Naive thymus-derived CD4-positive, alpha-beta T cell (primary cell): ENCODE data around the gene SLC44A4. TPM values are rescaled to one million over a fixed set of nuclear protein-coding genes. Genes with fewer than 3 reads are reported as not detected.
"Not testable (repeated sequence)": the region's sequence is repeated elsewhere in the genome, so short reads cannot be mapped to it uniquely, and the experiment has no call there.

Experiments used
- ATAC-seq: fragments of 150-1000 bp; cut with Tn5 transposase; 2 replicates; pipeline ENCODE4 v1.10.0; 2021; ENCODE audit warnings: mild to moderate bottlenecking, moderate library complexity
- CTCF ChIA-PET: fragments of 350-600 bp; sonication (Branson Sonifier 250); formaldehyde crosslinking; loops from one replicate; lab custom pipeline; 2021; ENCODE audit warnings: antibody characterized with exemption; lab: Charles Lee
- POLR2A ChIA-PET: fragments of 350-600 bp; sonication (Branson Sonifier 250); formaldehyde crosslinking; loops from one replicate; lab custom pipeline; 2021; ENCODE audit warnings: antibody characterized with exemption, inconsistent platforms; lab: Charles Lee
- DNase-seq, 9 donors: peaks; one replicate each; pipeline versions ENCODE4 v3.0.0 to v3.0.0-alpha.2; 2020 to 2022; ENCODE audit warnings: mixed read lengths in 1 of 9
- H3K27ac ChIP-seq: one replicate; pipeline ENCODE4 v1.7.0; 2013; ENCODE audit warnings: mild to moderate bottlenecking, low read depth, low read length, moderate library complexity
- H3K27me3 ChIP-seq, 2 donors: one replicate each; pipeline ENCODE4 v1.7.0; 2013; ENCODE audit warnings: low read length in 2 of 2, mild to moderate bottlenecking in 2 of 2, moderate library complexity in 2 of 2; ENCODE audit not compliant: control insufficient read depth in 2 of 2, insufficient read depth in 2 of 2
- H3K36me3 ChIP-seq, 3 experiments: 1 replicate in 2 of 3; 2 replicates in 1 of 3; pipeline ENCODE4 v1.7.0; 2013; ENCODE audit warnings: low read length in 3 of 3, mild to moderate bottlenecking in 3 of 3, moderate library complexity in 1 of 3; ENCODE audit not compliant: insufficient read depth in 3 of 3, control insufficient read depth in 2 of 3
- H3K4me1 ChIP-seq, 2 donors: one replicate each; pipeline ENCODE4 v1.7.0; 2013; ENCODE audit warnings: low read length in 2 of 2, mild to moderate bottlenecking in 2 of 2, moderate library complexity in 1 of 2; ENCODE audit not compliant: control insufficient read depth in 2 of 2, insufficient read depth in 2 of 2
- H3K4me3 ChIP-seq: 2 replicates; pipeline ENCODE4 v1.7.0; 2013; ENCODE audit warnings: mild to moderate bottlenecking, low read length
- H3K9me3 ChIP-seq, 3 experiments: 1 replicate in 2 of 3; 2 replicates in 1 of 3; pipeline ENCODE4 v1.7.0; 2013; ENCODE audit warnings: low read length in 3 of 3; ENCODE audit not compliant: control insufficient read depth in 2 of 3
- H3K27ac Mint-ChIP-seq, 9 donors: one replicate each; pipeline ENCODE4 v1.8.0; 2020 to 2022; ENCODE audit warnings: mixed read lengths in 9 of 9, mild to moderate bottlenecking in 8 of 9, moderate library complexity in 5 of 9, inconsistent platforms in 2 of 9
- H3K27me3 Mint-ChIP-seq, 5 donors: one replicate each; pipeline ENCODE4 v1.8.0; 2021 to 2022; ENCODE audit warnings: mixed read lengths in 5 of 5, mild to moderate bottlenecking in 1 of 5
- H3K36me3 Mint-ChIP-seq, 5 donors: one replicate each; pipeline ENCODE4 v1.8.0; 2020 to 2022; ENCODE audit warnings: mixed read lengths in 5 of 5, mild to moderate bottlenecking in 3 of 5, inconsistent platforms in 1 of 5
- H3K4me1 Mint-ChIP-seq, 7 donors: one replicate each; pipeline ENCODE4 v1.8.0; 2020 to 2022; ENCODE audit warnings: mixed read lengths in 7 of 7, mild to moderate bottlenecking in 3 of 7, inconsistent platforms in 1 of 7
- H3K4me3 Mint-ChIP-seq, 10 donors: one replicate each; pipeline ENCODE4 v1.8.0; 2020 to 2022; ENCODE audit warnings: mild to moderate bottlenecking in 10 of 10, mixed read lengths in 10 of 10, moderate library complexity in 6 of 10, inconsistent platforms in 2 of 10
- H3K9me3 Mint-ChIP-seq, 11 donors: one replicate each; pipeline ENCODE4 v1.8.0; 2020 to 2022; ENCODE audit warnings: mixed read lengths in 11 of 11, mild to moderate bottlenecking in 4 of 11, inconsistent platforms in 1 of 11, moderate library complexity in 1 of 11
- intact Hi-C, 2 donors: fragments of 100-400 bp; cut with micrococcal nuclease; formaldehyde crosslinking; loops; one replicate each; pipeline ENCODE4 v1.15.1; 2023
- polyA plus RNA-seq, 2 donors: library from polyadenylated mRNA; unstranded; fragments of 300-500 nt; fragmentation: Illumina TruSeq; gene quantifications; one replicate each; pipeline ENCODE4 v1.2.3, GENCODE V29; 2021
- total RNA-seq, 6 experiments: library from RNA in 5 of 6; stranded (reverse) in 5 of 6; gene quantifications; 1 replicate in 5 of 6; 2 replicates in 1 of 6; pipeline ENCODE4 v1.2.3 and lab custom pipeline; 2021 to 2026

SLC44A4 gene
- total and polyA plus RNA-seq, 7 experiments from 2014 or later = not detected

DNA sequence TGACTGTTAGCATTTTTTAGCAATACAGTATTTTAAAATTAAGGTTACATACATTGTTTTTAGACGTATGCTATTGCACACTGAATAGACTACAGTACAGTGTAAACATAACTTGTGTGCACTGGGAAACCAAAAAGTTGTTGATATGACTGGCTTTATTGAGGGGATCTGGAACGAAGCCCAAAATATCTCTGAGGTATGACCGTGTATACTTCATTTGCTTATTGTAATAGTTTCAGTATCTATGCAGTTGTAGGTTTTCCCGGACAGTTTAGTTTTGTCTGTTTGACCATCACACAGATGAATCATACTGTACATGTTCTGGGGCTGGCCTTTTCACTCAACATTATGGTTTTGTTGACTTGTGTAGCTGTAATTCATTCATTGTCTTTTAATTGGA, 30.0 kb upstream of the SLC44A4 start:
- ChIA-PET CTCF (interaction anchor here (1.6 kb wide), 1 partner anchor 10 kb away, joined by 4 read pairs; no protein-coding TSS in a partner anchor), POLR2A (interaction anchor here (0.7 to 1.2 kb wide), 2 partner anchors 10 to 82 kb away, joined by 4 read pairs; no protein-coding TSS in a partner anchor)
- Mint-ChIP-seq H3K27ac (no peak overlapping the region), H3K27me3 (peaks cover 0 to 6% (median 0%) of the 10 kb centered on the region in 5 donors), H3K4me3 (no peak overlapping the region), H3K4me1 (peaks cover 0 to 10% (median 0%) of the 10 kb centered on the region in 7 donors), H3K36me3 (no peaks in the 10 kb centered on the region), H3K9me3 (no peaks in the 10 kb centered on the region)
- Histone ChIP-seq H3K4me3 (no peak overlapping the region), H3K36me3 (no peaks in the 10 kb centered on the region), H3K27me3 (no peaks in the 10 kb centered on the region), H3K27ac (no peak overlapping the region), H3K4me1 (no peaks in the 10 kb centered on the region), H3K9me3 (no peaks in the 10 kb centered on the region)
- no peak for ATAC-seq
- intact Hi-C loops = no loop called here
- DNase-seq = no peak

GRCh38 chr6:31908255-31908654, 29.5 kb upstream of the SLC44A4 start:
- H3K27ac Mint-ChIP-seq, DNase-seq, H3K36me3 ChIP-seq, H3K4me3 ChIP-seq, H3K36me3 Mint-ChIP-seq, H3K4me3 Mint-ChIP-seq, H3K9me3 ChIP-seq, H3K27me3 Mint-ChIP-seq, H3K27ac ChIP-seq, H3K4me1 ChIP-seq, H3K9me3 Mint-ChIP-seq, intact Hi-C loops, ATAC-seq, H3K27me3 ChIP-seq: not testable (repeated sequence)
- peaks cover 0 to 10% (median under 1%) of the 10 kb centered on the region in 7 donors for H3K4me1 Mint-ChIP-seq
- ChIA-PET POLR2A (interaction anchor here (0.7 to 1.2 kb wide), 2 partner anchors 10 to 1549 kb away, joined by 3 to 4 read pairs; no protein-coding TSS in a partner anchor), CTCF (interaction anchor here (1.6 kb wide), 1 partner anchor 10 kb away, joined by 4 read pairs; no protein-coding TSS in a partner anchor)

DNA sequence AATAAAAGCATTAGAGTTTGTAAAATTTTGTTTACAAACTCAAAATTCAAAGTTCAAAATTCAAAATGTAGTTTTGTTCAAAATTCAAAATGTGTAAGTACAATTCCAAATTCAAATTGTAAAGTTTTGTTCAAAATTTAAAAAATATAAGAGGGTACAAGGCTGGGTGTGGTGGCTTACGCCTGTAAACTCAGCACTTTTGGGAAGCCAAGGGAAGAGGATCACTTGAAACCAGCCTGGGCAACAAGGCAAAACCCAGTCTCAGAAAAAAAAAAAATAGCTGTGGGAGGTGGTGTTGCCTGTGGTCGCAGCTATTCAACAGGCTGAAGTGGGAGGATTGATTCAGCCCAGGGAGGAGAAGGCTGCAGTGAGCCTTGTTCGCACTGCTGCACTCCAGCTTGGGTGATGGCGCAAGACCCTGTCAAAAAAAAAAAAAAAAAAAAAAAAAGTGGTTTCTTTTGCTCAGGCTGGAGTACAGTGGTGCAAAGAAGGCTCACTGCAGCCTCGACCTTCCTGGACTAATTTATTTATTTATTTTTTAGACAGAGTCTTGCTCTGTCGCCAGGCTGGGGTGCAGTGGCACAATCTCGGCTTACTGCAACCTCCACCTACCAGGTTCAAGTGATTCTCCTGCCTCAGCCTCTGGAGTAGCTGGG, 28.5 kb upstream of the SLC44A4 start:
- intact Hi-C loops = no loop called here
- H3K27me3 Mint-ChIP-seq = peaks cover 0 to 11% (median 0%) of the 10 kb centered on the region in 5 donors
- H3K9me3 Mint-ChIP-seq = no peaks in the 10 kb centered on the region
- no peaks in the 10 kb centered on the region for H3K36me3 Mint-ChIP-seq
- peaks cover 8 to 18% (median 9%) of the 10 kb centered on the region in 7 donors for H3K4me1 Mint-ChIP-seq
- peak overlapping the region in 1 of 9 donors; percentile 56 for H3K27ac Mint-ChIP-seq
- no peaks in the 10 kb centered on the region for H3K9me3 ChIP-seq
- ATAC-seq (no peak), DNase-seq (no peak)
- no peak overlapping the region for H3K27ac ChIP-seq
- H3K4me3 ChIP-seq = no peak overlapping the region
- no peaks in the 10 kb centered on the region for H3K36me3 ChIP-seq
- peaks cover 3 to 5% of the 10 kb centered on the region in 2 donors for H3K4me1 ChIP-seq
- ChIA-PET POLR2A (interaction anchor here (0.7 kb wide), 1 partner anchor 1550 kb away, joined by 3 read pairs; no protein-coding TSS in a partner anchor), CTCF (no interaction called here)
- H3K4me3 Mint-ChIP-seq = no peak overlapping the region
- H3K27me3 ChIP-seq = no peaks in the 10 kb centered on the region

DNA sequence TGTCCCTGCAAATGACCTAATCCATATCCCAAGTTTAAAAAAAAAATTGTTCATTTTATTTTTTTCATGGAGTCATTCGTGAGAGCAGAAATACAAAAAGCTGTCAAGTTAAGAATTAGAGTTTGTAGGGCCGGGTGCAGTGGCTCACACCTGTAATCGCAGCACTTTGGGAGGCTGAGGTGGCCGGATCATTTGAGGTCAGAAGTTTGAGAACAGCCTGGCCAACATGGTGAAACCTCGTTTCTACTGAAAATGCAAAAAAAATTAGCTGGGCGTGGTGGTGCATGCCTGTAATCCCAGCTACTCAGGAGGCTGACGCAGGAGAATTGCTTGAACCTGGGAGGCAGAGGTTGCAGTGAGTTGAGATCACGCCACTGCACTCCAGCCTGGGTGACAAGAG, 27.9 kb upstream of the SLC44A4 start:
- H3K9me3 ChIP-seq, H3K36me3 Mint-ChIP-seq, H3K27ac ChIP-seq, H3K4me3 ChIP-seq, H3K27me3 ChIP-seq, DNase-seq, CTCF ChIA-PET, H3K9me3 Mint-ChIP-seq, POLR2A ChIA-PET, H3K4me1 ChIP-seq, H3K36me3 ChIP-seq, intact Hi-C loops, H3K4me3 Mint-ChIP-seq, ATAC-seq: not testable (repeated sequence)
- peak overlapping the region in 1 of 9 donors; percentile 56 for H3K27ac Mint-ChIP-seq
- H3K27me3 Mint-ChIP-seq = peaks cover 0 to 11% (median 0%) of the 10 kb centered on the region in 5 donors
- peaks cover 8 to 18% (median 10%) of the 10 kb centered on the region in 7 donors for H3K4me1 Mint-ChIP-seq

- ATAC-seq = no peak
- peak overlapping the region in 1 of 9 donors; percentile 55 for H3K27ac Mint-ChIP-seq
- H3K9me3 Mint-ChIP-seq = no peaks in the 10 kb centered on the region
- Histone ChIP-seq H3K27ac (no peak overlapping the region), H3K36me3 (no peaks in the 10 kb centered on the region), H3K4me3 (no peak overlapping the region), H3K4me1 (peaks cover 5% of the 10 kb centered on the region in 2 donors), H3K27me3 (no peaks in the 10 kb centered on the region), H3K9me3 (no peaks in the 10 kb centered on the region)
- H3K4me1 Mint-ChIP-seq = peaks cover 8 to 18% (median 10%) of the 10 kb centered on the region in 7 donors
- CTCF ChIA-PET = no interaction called here
- POLR2A ChIA-PET = interaction anchor here (1.2 to 1.3 kb wide), 2 partner anchors 53 to 66 kb away, joined by 3 to 4 read pairs; partner anchors contain the start of genes DXO, NELFE and SKIC2
- DNase-seq = no peak
- no peak overlapping the region for H3K4me3 Mint-ChIP-seq
- intact Hi-C loops = no loop called here
- H3K36me3 Mint-ChIP-seq = no peaks in the 10 kb centered on the region
- peaks cover 0 to 11% (median 0%) of the 10 kb centered on the region in 5 donors for H3K27me3 Mint-ChIP-seq
These were observed 27.3 kb upstream of the SLC44A4 start for GRCh38 chr6:31906122-31906521.

- no peak for DNase-seq
- Histone ChIP-seq H3K9me3 (no peaks in the 10 kb centered on the region), H3K4me1 (peaks cover 5 to 9% of the 10 kb centered on the region in 2 donors), H3K27me3 (no peaks in the 10 kb centered on the region), H3K4me3 (no peak overlapping the region), H3K27ac (no peak overlapping the region), H3K36me3 (no peaks in the 10 kb centered on the region)
- no peak overlapping the region for H3K4me3 Mint-ChIP-seq
- no peaks in the 10 kb centered on the region for H3K9me3 Mint-ChIP-seq
- ATAC-seq = no peak
- ChIA-PET CTCF (no interaction called here), POLR2A (interaction anchor here (0.6 to 1.3 kb wide), 3 partner anchors 54 to 347 kb away, joined by 3 to 4 read pairs (median 3); partner anchors contain the start of genes DXO, NELFE and SKIC2)
- intact Hi-C loops = no loop called here
- H3K4me1 Mint-ChIP-seq = peaks cover 8 to 15% (median 11%) of the 10 kb centered on the region in 7 donors
- no peaks in the 10 kb centered on the region for H3K36me3 Mint-ChIP-seq
- no peak overlapping the region for H3K27ac Mint-ChIP-seq
- peaks cover 0 to 11% (median 0%) of the 10 kb centered on the region in 5 donors for H3K27me3 Mint-ChIP-seq
These were observed 26.2 kb upstream of the SLC44A4 start for GRCh38 chr6:31905041-31905440.
